CD4-positive, alpha-beta memory T cell (primary cell): ENCODE results near the gene SNAPIN. TPM values are rescaled to one million over a fixed set of nuclear protein-coding genes. Genes with fewer than 3 reads are reported as not detected.

Experiments used
- CTCF ChIA-PET: fragments of 350-600 bp; sonication (Branson Sonifier 250); formaldehyde crosslinking; loops from one replicate; lab custom pipeline; 2021; ENCODE audit warnings: inconsistent platforms; ENCODE audit not compliant: partially characterized antibody; lab: Charles Lee
- POLR2A ChIA-PET: fragments of 350-600 bp; sonication (Branson Sonifier 250); formaldehyde crosslinking; loops from one replicate; lab custom pipeline; 2021; ENCODE audit not compliant: partially characterized antibody; lab: Charles Lee
- DNase-seq, 5 donors: peaks; one replicate each; pipeline versions ENCODE4 v3.0.0 to v3.0.0-alpha.2; 2020 to 2022; ENCODE audit warnings: mixed read lengths in 1 of 5
- H3K27ac ChIP-seq: one replicate; pipeline ENCODE4 v1.7.0; 2013; ENCODE audit warnings: low read depth, low read length
- H3K27me3 ChIP-seq: 2 replicates; pipeline ENCODE4 v1.7.0; 2013; ENCODE audit warnings: mild to moderate bottlenecking, low read length, moderate library complexity; ENCODE audit not compliant: insufficient read depth
- H3K36me3 ChIP-seq: 2 replicates; pipeline ENCODE4 v1.7.0; 2013; ENCODE audit warnings: mild to moderate bottlenecking, low read length, moderate library complexity; ENCODE audit not compliant: insufficient read depth
- H3K4me1 ChIP-seq: 2 replicates; pipeline ENCODE4 v1.7.0; 2013; ENCODE audit warnings: mild to moderate bottlenecking, low read length, moderate library complexity; ENCODE audit not compliant: insufficient read depth
- H3K4me3 ChIP-seq, 2 donors: one replicate each; pipeline ENCODE4 v1.7.0; 2013; ENCODE audit warnings: low read length in 2 of 2, mild to moderate bottlenecking in 1 of 2
- H3K9me3 ChIP-seq, 2 donors: one replicate each; pipeline ENCODE4 v1.7.0; 2013; ENCODE audit warnings: low read length in 2 of 2, control low read depth in 1 of 2; ENCODE audit not compliant: control insufficient read depth in 1 of 2
- H3K27ac Mint-ChIP-seq, 7 donors: one replicate each; pipeline ENCODE4 v1.8.0; 2020 to 2021; ENCODE audit warnings: mixed read lengths in 7 of 7, mild to moderate bottlenecking in 6 of 7, inconsistent platforms in 3 of 7, moderate library complexity in 3 of 7
- H3K27me3 Mint-ChIP-seq, 2 donors: one replicate each; pipeline ENCODE4 v1.8.0; 2020 to 2021; ENCODE audit warnings: mixed read lengths in 2 of 2
- H3K36me3 Mint-ChIP-seq, 2 donors: one replicate each; pipeline ENCODE4 v1.8.0; 2020 to 2021; ENCODE audit warnings: mixed read lengths in 2 of 2, inconsistent platforms in 1 of 2, mild to moderate bottlenecking in 1 of 2
- H3K4me1 Mint-ChIP-seq, 4 donors: one replicate each; pipeline ENCODE4 v1.8.0; 2020 to 2021; ENCODE audit warnings: mixed read lengths in 4 of 4, mild to moderate bottlenecking in 1 of 4
- H3K4me3 Mint-ChIP-seq, 8 donors: one replicate each; pipeline ENCODE4 v1.8.0; 2020 to 2021; ENCODE audit warnings: mixed read lengths in 8 of 8, mild to moderate bottlenecking in 7 of 8, moderate library complexity in 6 of 8, inconsistent platforms in 3 of 8
- H3K9me3 Mint-ChIP-seq, 8 donors: one replicate each; pipeline ENCODE4 v1.8.0; 2020 to 2021; ENCODE audit warnings: mixed read lengths in 8 of 8, mild to moderate bottlenecking in 5 of 8, inconsistent platforms in 3 of 8, moderate library complexity in 1 of 8
- intact Hi-C: fragments of 100-400 bp; cut with micrococcal nuclease; formaldehyde crosslinking; loops from one replicate; pipeline ENCODE4 v1.15.1; 2023
- polyA plus RNA-seq, 2 donors: library from polyadenylated mRNA; unstranded; fragments of 300-500 nt; fragmentation: Illumina TruSeq; gene quantifications; one replicate each; pipeline ENCODE4 v1.2.3, GENCODE V29; 2021
- total RNA-seq, 2 experiments: library from RNA; stranded (reverse); gene quantifications; one replicate each; pipeline ENCODE4 v1.2.3, GENCODE V29; 2021

Gene SNAPIN
- total and polyA plus RNA-seq, 4 experiments from 2014 or later = 26.4 to 85.6 (median 51.3) TPM

DNA sequence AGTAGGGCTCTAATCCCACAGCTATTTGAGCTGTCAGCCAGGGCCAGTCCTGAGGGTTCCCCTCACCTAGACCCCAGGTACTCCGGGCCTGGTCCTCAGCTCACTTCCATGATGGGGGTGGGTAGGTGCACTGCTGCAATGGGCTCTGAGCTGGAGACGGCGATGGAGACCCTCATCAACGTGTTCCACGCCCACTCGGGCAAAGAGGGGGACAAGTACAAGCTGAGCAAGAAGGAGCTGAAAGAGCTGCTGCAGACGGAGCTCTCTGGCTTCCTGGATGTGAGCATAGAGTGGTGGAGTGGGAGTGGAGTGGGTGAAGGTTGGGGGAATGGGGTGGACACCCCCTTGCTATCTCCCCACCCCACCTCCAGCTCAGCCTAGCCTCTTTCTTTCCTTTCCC lies 28.1 kb upstream of the SNAPIN start:
- CTCF ChIA-PET = interaction anchor here (1.3 to 3.5 kb wide), 3 partner anchors 11 to 119 kb away, joined by 3 to 12 read pairs (median 11); no protein-coding TSS in a partner anchor
- Mint-ChIP-seq H3K36me3 (peaks cover 0 to 12% of the 10 kb centered on the region in 2 donors), H3K9me3 (peaks cover 0 to 3% (median 0%) of the 10 kb centered on the region in 8 donors), H3K27ac (peak overlapping the region in 1 of 7 donors; percentile 2), H3K4me1 (peaks cover 13 to 30% (median 20%) of the 10 kb centered on the region in 4 donors), H3K27me3 (peaks cover 0 to 3% of the 10 kb centered on the region in 2 donors), H3K4me3 (no peak overlapping the region)
- no peaks in the 10 kb centered on the region for H3K9me3 ChIP-seq
- POLR2A ChIA-PET = interaction anchor here (0.8 kb wide), 1 partner anchor 95 kb away, joined by 3 read pairs; no protein-coding TSS in a partner anchor
- no peaks in the 10 kb centered on the region for H3K27me3 ChIP-seq
- H3K4me3 ChIP-seq = no peak overlapping the region
- intact Hi-C loops = loop anchor here (5.0 kb wide), 1 partner anchor 98 kb away; no protein-coding TSS in a partner anchor
- DNase-seq = no peak
- no peak overlapping the region for H3K27ac ChIP-seq
- H3K36me3 ChIP-seq = no peaks in the 10 kb centered on the region
- H3K4me1 ChIP-seq = peaks cover 11% of the 10 kb centered on the region

DNA sequence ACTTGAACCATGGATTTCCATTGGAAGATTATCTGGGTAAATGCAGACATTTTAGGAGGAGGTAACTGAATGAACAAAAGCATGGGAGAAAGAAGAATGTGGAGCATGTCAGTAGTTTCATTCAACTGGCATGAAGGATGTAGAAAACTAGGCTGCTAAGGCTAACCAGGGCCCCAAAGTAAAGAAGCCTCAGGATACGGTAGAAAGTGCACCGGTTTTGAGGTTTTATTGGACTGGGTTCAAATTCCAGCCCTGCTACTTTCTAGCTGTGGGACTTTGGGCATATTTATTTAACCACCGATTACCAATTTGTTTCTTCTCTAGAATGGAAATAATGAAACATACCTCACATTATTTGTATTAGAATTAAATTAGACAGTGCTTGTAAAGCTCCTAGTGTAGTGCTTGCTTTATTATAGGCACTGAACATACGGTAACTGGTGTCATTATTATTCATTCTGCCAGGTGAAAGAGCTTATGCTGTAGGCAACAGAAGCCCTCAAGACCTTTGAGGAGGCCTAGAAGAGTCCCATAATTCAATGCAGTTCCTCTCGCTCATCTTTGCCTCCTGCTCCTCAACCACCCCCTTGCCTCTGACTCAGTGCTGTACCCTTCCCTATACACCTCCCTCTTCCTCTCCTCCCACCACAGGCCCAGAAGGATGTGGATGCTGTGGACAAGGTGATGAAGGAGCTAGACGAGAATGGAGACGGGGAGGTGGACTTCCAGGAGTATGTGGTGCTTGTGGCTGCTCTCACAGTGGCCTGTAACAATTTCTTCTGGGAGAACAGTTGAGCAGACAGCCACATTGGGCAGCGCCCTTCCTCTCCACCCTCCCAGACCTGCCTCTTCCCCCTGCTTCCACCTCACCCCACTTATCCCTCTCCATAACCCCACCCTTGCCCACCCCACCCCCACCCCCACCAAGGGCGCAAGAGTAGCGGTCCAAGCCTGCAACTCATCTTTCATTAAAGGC lies 27.2 kb upstream of the SNAPIN start:
- POLR2A ChIA-PET = interaction anchor here (0.6 to 0.8 kb wide), 2 partner anchors 96 to 1948 kb away, joined by 3 to 4 read pairs; no protein-coding TSS in a partner anchor
- no peak overlapping the region for H3K27ac ChIP-seq
- H3K9me3 ChIP-seq = no peaks in the 10 kb centered on the region
- DNase-seq = no peak
- Mint-ChIP-seq H3K27me3 (peaks cover 0 to 1% of the 10 kb centered on the region in 2 donors), H3K4me1 (peaks cover 15 to 38% (median 25%) of the 10 kb centered on the region in 4 donors), H3K9me3 (peaks cover 0 to 3% (median 0%) of the 10 kb centered on the region in 8 donors), H3K4me3 (peak overlapping the region in 1 of 8 donors; percentile 10), H3K27ac (peak overlapping the region in 6 of 7 donors; percentile 41 to 90 (median 58)), H3K36me3 (peaks cover under 1 to 16% of the 10 kb centered on the region in 2 donors)
- H3K4me1 ChIP-seq = peaks cover 20% of the 10 kb centered on the region
- H3K4me3 ChIP-seq = no peak overlapping the region
- CTCF ChIA-PET = interaction anchor here (1.3 to 2.6 kb wide), 2 partner anchors 12 to 63 kb away, joined by 3 to 11 read pairs; no protein-coding TSS in a partner anchor
- H3K36me3 ChIP-seq = peaks cover 6% of the 10 kb centered on the region
- no peaks in the 10 kb centered on the region for H3K27me3 ChIP-seq
- intact Hi-C loops = loop anchor here (2.0 to 5.0 kb wide), 3 partner anchors 65 to 359 kb away; partner anchors contain the start of gene RPS27

DNA sequence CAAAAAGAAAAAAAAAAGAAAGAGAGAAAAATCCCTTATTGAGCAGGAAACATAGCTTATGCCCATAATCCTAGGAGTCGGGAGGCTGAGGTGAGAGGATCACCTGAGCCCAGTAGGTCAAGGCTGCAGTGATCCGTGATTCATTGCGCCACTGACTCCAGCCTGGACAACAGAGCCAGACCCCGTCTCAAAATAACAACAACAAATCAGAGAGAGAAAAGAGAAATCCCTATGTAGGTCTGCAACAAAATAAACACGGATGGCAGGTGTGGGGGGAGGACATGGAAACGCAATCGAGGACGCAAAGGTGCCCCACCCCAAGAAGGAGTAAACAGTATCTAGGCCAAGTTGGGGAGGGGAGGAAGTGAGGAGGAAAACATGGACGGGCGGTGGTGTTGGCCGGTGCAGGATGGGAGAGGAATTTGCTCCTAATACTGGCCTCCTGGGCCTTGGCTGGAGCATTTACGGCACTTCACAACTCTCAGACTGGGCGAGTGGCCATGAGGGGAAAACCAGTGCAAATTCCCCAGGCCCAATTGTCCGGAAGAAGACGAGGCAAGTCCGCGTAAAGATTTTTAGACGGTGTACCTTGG lies 25.2 kb upstream of the SNAPIN start:
- H3K36me3 Mint-ChIP-seq = peaks cover 14 to 32% of the 10 kb centered on the region in 2 donors
- H3K4me1 Mint-ChIP-seq = peaks cover 26 to 51% (median 39%) of the 10 kb centered on the region in 4 donors
- Histone ChIP-seq H3K9me3 (no peaks in the 10 kb centered on the region), H3K27ac (peak overlapping the region; percentile 100), H3K27me3 (no peaks in the 10 kb centered on the region), H3K4me1 (peaks cover 35% of the 10 kb centered on the region), H3K4me3 (peak overlapping the region in 1 of 2 donors; percentile 99), H3K36me3 (peaks cover 25% of the 10 kb centered on the region)
- H3K9me3 Mint-ChIP-seq = peaks cover 0 to 3% (median 0%) of the 10 kb centered on the region in 8 donors
- H3K27me3 Mint-ChIP-seq = no peaks in the 10 kb centered on the region
- intact Hi-C loops = loop anchor here (2.0 to 5.0 kb wide), 3 partner anchors 66 to 358 kb away; partner anchors contain the start of gene RPS27
- peak overlapping the region; percentile 98 to 100 (median 100) for H3K27ac Mint-ChIP-seq
- CTCF ChIA-PET = interaction anchor here (0.9 to 2.5 kb wide), 10 partner anchors 10 to 122 kb away, joined by 3 to 12 read pairs (median 6); partner anchors contain the start of genes S100A4 and S100A6
- H3K4me3 Mint-ChIP-seq = peak overlapping the region; percentile 94 to 100 (median 98)
- POLR2A ChIA-PET = interaction anchor here (0.8 to 3.1 kb wide), 23 partner anchors 13 to 358 kb away, joined by 3 to 80 read pairs (median 6); partner anchors contain the start of genes CRTC2, ILF2, INTS3 and JTB
- peak in 1 of 5 donors; percentile 46 for DNase-seq

DNA sequence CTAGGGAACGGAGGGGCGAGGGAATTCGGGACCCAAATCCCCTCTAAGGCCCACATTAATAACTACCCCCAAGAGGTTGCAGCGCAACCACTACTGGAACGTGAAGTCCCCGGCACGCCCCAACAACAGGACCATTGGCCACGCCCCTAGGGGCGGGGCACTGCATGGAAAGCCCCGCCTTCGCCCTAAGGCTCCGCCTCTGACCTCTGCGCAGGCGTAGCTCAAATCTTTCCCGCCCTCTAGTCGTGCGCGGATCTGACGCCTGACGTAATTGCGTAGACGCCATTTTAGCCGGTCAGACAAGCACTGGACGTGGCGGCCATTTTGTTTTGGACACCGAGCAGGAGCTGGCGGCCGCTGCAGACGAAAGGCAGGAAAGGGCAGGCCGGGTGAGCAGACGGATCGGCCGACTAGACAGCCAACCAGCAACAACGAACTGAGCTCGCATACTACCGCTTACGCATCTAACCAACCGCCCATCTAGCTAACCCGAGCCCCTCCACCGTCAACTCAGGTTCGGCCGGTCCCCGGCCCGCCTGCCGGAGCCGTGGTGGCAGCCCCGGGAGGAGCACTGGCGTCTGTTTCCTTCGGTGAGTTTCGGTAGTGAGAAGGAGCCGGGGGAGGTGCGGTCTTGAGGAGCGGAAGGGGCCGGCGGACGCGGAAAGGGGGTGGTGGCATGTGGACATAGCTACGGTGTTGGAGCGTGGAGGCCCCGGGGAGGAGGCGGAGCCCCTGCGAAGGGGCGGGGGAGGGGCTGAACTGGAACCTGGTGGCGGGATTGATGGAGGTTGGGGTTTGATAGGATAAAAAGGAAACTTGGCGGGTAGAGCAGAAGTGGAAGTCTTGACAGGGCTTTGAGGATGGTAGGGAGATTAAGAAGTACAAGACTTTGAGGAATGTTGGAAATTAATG lies 24.5 kb upstream of the SNAPIN start, which contains the start of gene CHTOP:
Gene CHTOP, plus strand, starts transcription at position 313 of the 912 bp plus-strand sequence. CDS start 2,523 bp downstream, outside the sequence.
- Histone ChIP-seq H3K9me3 (no peaks in the 10 kb centered on the region), H3K27ac (peak within 1 kb of the TSS; percentile 100), H3K4me3 (peak within 1 kb of the TSS; percentile 99), H3K27me3 (no peaks in the 10 kb centered on the region), H3K36me3 (peaks cover 30% of the 10 kb centered on the region), H3K4me1 (peaks cover 36% of the 10 kb centered on the region)
- peak; percentile 96 to 98 (median 97) for DNase-seq
- Mint-ChIP-seq H3K27ac (peak within 1 kb of the TSS; percentile 98 to 100 (median 100)), H3K9me3 (peaks cover 0 to 3% (median 0%) of the 10 kb centered on the region in 8 donors), H3K4me1 (peaks cover 26 to 51% (median 39%) of the 10 kb centered on the region in 4 donors), H3K36me3 (peaks cover 14 to 38% of the 10 kb centered on the region in 2 donors), H3K27me3 (no peaks in the 10 kb centered on the region), H3K4me3 (peak within 1 kb of the TSS; percentile 94 to 100 (median 98))
- POLR2A ChIA-PET = interaction anchor here (0.8 to 3.1 kb wide), 25 partner anchors 12 to 358 kb away, joined by 3 to 80 read pairs (median 6); partner anchors contain the start of genes CRTC2, ILF2, INTS3 and JTB
- intact Hi-C loops = loop anchor here (1.0 to 5.0 kb wide), 7 partner anchors 24 to 357 kb away; partner anchors contain the start of genes RPS27, S100A4 and SNAPIN
- CTCF ChIA-PET = interaction anchor here (0.9 to 2.5 kb wide), 13 partner anchors 11 to 123 kb away, joined by 3 to 12 read pairs (median 5); partner anchors contain the start of genes S100A4 and S100A6

DNA sequence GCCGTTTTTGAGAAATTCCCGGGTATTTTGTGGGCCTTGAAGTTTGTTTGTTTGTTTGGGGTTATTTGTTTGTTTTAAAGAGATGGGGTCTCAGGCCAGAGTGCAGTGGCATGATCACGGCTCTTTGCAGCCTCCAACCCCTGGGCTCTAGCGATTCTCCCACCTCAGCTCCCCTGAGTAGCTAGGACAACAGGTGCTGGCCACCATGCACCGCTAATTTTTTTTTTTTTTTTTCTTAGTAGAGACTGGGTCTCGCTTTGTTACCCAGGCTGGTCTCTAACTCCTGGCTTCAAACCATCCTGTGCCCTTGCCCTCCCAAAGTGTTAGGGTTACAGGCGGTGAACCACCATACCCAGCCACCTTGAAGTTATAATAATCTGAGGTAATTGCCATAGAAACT lies 22.6 kb upstream of the SNAPIN start:
- Mint-ChIP-seq H3K9me3 (peaks cover 0 to 3% (median 0%) of the 10 kb centered on the region in 8 donors), H3K27ac (peak overlapping the region in 6 of 7 donors; percentile 65 to 100 (median 90)), H3K36me3 (peaks cover 16 to 52% of the 10 kb centered on the region in 2 donors), H3K4me1 (peaks cover 27 to 55% (median 42%) of the 10 kb centered on the region in 4 donors), H3K4me3 (peak overlapping the region; percentile 79 to 100 (median 98)), H3K27me3 (no peaks in the 10 kb centered on the region)
- Histone ChIP-seq H3K27me3 (no peaks in the 10 kb centered on the region), H3K27ac (peak overlapping the region; percentile 40), H3K9me3 (no peaks in the 10 kb centered on the region), H3K36me3 (peaks cover 47% of the 10 kb centered on the region), H3K4me1 (peaks cover 46% of the 10 kb centered on the region), H3K4me3 (no peak overlapping the region)
- intact Hi-C loops = loop anchor here (2.0 kb wide), 2 partner anchors 91 kb away; partner anchors contain the start of gene S100A4
- POLR2A ChIA-PET = interaction anchor here (0.6 to 3.1 kb wide), 5 partner anchors 10 to 319 kb away, joined by 4 to 80 read pairs (median 33); partner anchors contain the start of genes ILF2, INTS3 and SNAPIN
- CTCF ChIA-PET = interaction anchor here (1.5 to 2.5 kb wide), 2 partner anchors 12 to 91 kb away, joined by 6 to 7 read pairs; partner anchors contain the start of gene S100A4
- DNase-seq = no peak
